ENCODE results near the gene CTAG1B.
"Not testable (repeated sequence)": the region's sequence is repeated elsewhere in the genome, so short reads cannot be mapped to it uniquely, and the experiment has no call there.

The CTAG1B gene

GRCh38 chrX:154620767-154621414 is 1.8 kb upstream of the CTAG1B start:
- not testable (repeated sequence) for DNase-seq

GRCh38 chrX:154613586-154613985 is 5.5 kb downstream of the CTAG1B start:
- DNase-seq, result not testable (repeated sequence)

- DNase-seq, result not testable (repeated sequence)
Measured at GRCh38 chrX:154611146-154611545, 7.9 kb downstream of the CTAG1B start.

GRCh38 chrX:154608823-154609222 is 10.3 kb downstream of the CTAG1B start:
- not testable (repeated sequence) for DNase-seq

GRCh38 chrX:154607976-154608375 is 11.1 kb downstream of the CTAG1B start:
- DNase-seq, result not testable (repeated sequence)

- DNase-seq, result peak; percentile 76
Measured at GRCh38 chrX:154607370-154607769, 11.7 kb downstream of the CTAG1B start.

- DNase-seq, result no peak
Measured at GRCh38 chrX:154605566-154605965, 13.5 kb downstream of the CTAG1B start.

GRCh38 chrX:154603438-154604430 is 15.3 kb downstream of the CTAG1B start:
- DNase-seq, result no peak

- DNase-seq, result no peak
Measured at GRCh38 chrX:154602766-154603437, 16.2 kb downstream of the CTAG1B start.

- DNase-seq, result no peak
Measured at GRCh38 chrX:154602226-154602625, 16.9 kb downstream of the CTAG1B start.

GRCh38 chrX:154600759-154601374 is 18.2 kb downstream of the CTAG1B start:
- no peak for DNase-seq

- no peak for DNase-seq
Measured at GRCh38 chrX:154599531-154599930, 19.6 kb downstream of the CTAG1B start.

GRCh38 chrX:154598656-154599055 is 20.4 kb downstream of the CTAG1B start:
- DNase-seq, result no peak

GRCh38 chrX:154597221-154597620 is 21.9 kb downstream of the CTAG1B start:
- no peak for DNase-seq

GRCh38 chrX:154596290-154596929 is 22.7 kb downstream of the CTAG1B start:
- no peak for DNase-seq

GRCh38 chrX:154595559-154596249 is 23.4 kb downstream of the CTAG1B start:
- no peak for DNase-seq

GRCh38 chrX:154594491-154594890 is 24.6 kb downstream of the CTAG1B start:
- no peak for DNase-seq

- DNase-seq, result no peak
Measured at GRCh38 chrX:154593201-154593600, 25.9 kb downstream of the CTAG1B start.

- DNase-seq, result no peak
Measured at GRCh38 chrX:154592505-154592904, 26.6 kb downstream of the CTAG1B start.

GRCh38 chrX:154590415-154590814 is 28.7 kb downstream of the CTAG1B start:
- DNase-seq, result not testable (repeated sequence)

- DNase-seq, result not testable (repeated sequence)
Measured at GRCh38 chrX:154584585-154585183, 34.4 kb downstream of the CTAG1B start, which contains the start of gene CTAG1A. Gene CTAG1A, plus strand, starts transcription at chrX:154585133. Its CDS starts 74 bp downstream, at chrX:154585207.
